Vagina (tissue), 2 donors: ENCODE results near the gene MUC12. TPM values are rescaled to one million over a fixed set of nuclear protein-coding genes. Genes with fewer than 3 reads are reported as not detected.
"Not testable (repeated sequence)": the region's sequence is repeated elsewhere in the genome, so short reads cannot be mapped to it uniquely, and the experiment has no call there.

Experiments used
- DNase-seq, 2 donors: peaks; one replicate each; pipeline ENCODE4 v3.0.0-alpha.2; 2017; ENCODE audit errors: extremely low spot score in 2 of 2
- H3K27ac ChIP-seq: fragments of 200-600 bp; sonication (generic); one replicate; pipeline ENCODE4 v1.5.1; 2019
- H3K27me3 ChIP-seq: fragments of 200-600 bp; sonication (generic); one replicate; pipeline ENCODE4 v1.5.1; 2019
- H3K36me3 ChIP-seq, 2 donors: fragments of 200-600 bp; sonication (generic); one replicate each; pipeline ENCODE4 v1.5.1; 2017 to 2019
- H3K4me1 ChIP-seq: fragments of 200-600 bp; sonication (generic); one replicate; pipeline ENCODE4 v1.5.1; 2019
- H3K4me3 ChIP-seq, 2 donors: fragments of 200-600 bp; sonication (generic); 1 replicate in 1 of 2; 2 replicates in 1 of 2; pipeline ENCODE4 v1.5.1; 2016 to 2019
- H3K9me3 ChIP-seq: fragments of 200-600 bp; sonication (generic); one replicate; pipeline ENCODE4 v1.5.1; 2019
- CTCF ChIP-seq, 3 experiments: fragments of 450-650 bp in 2 of 3; fragments of 200-600 bp in 1 of 3; sonication (generic) in 1 of 3; IDR thresholded peaks; one replicate each; pipeline ENCODE4 v1.5.1; 2017 to 2019; ENCODE audit warnings: antibody characterized with exemption in 3 of 3, mild to moderate bottlenecking in 2 of 3, moderate library complexity in 2 of 3
- POLR2A ChIP-seq, 2 donors: fragments of 450-650 bp; IDR thresholded peaks; one replicate each; pipeline ENCODE4 v1.6.1; 2017; ENCODE audit warnings: antibody characterized with exemption in 2 of 2, mild to moderate bottlenecking in 2 of 2, moderate library complexity in 2 of 2
- POLR2AphosphoS5 ChIP-seq, 2 donors: sonication (generic); formaldehyde crosslinking; IDR thresholded peaks; one replicate each; pipeline ENCODE4 v1.9.0; 2017; ENCODE audit warnings: antibody characterized with exemption in 2 of 2, mild to moderate bottlenecking in 2 of 2, low read depth in 1 of 2; ENCODE audit not compliant: insufficient read depth in 1 of 2
- intact Hi-C: fragments of 100-400 bp; cut with DNase I; formaldehyde crosslinking; loops from one replicate; pipeline ENCODE4 v1.15.1; 2023
- total RNA-seq: library from RNA; depleted of rRNA; stranded (reverse); fragments of >200 nt; gene quantifications from one replicate; pipeline ENCODE4 v1.2.3, GENCODE V29; 2016

The MUC12 gene
- total RNA-seq, 1 donor from 2014 or later, result 2.7 TPM

- TF ChIP-seq POLR2AphosphoS5 (IDR thresholded peaks at IDR 0.05; ENCODE audit: insufficient read depth in 1 of 2, low read depth in 1 of 2), result no peak
- no peak for TF ChIP-seq POLR2A (IDR thresholded peaks at IDR 0.05)
- TF ChIP-seq CTCF (IDR thresholded peaks at IDR 0.05), result no peak
- no peak overlapping the region for H3K4me3 ChIP-seq
- no peaks in the 10 kb centered on the region for H3K27me3 ChIP-seq
- no peak overlapping the region for H3K27ac ChIP-seq
- no peaks in the 10 kb centered on the region for H3K9me3 ChIP-seq
- intact Hi-C loops, result loop anchor here (5.0 kb wide), 1 partner anchor 162 kb away; the partner anchor contains the start of gene ACHE
- no peaks in the 10 kb centered on the region for H3K36me3 ChIP-seq
- H3K4me1 ChIP-seq, result no peaks in the 10 kb centered on the region
- no peak for DNase-seq
These were observed 90.2 kb downstream of the MUC12 start for GRCh38 chr7:101059620-101059942.

GRCh38 chr7:101060992-101061391 is 91.6 kb downstream of the MUC12 start:
- Histone ChIP-seq H3K4me1 (no peaks in the 10 kb centered on the region), H3K9me3 (no peaks in the 10 kb centered on the region), H3K36me3 (no peaks in the 10 kb centered on the region), H3K4me3 (no peak overlapping the region), H3K27ac (no peak overlapping the region), H3K27me3 (no peaks in the 10 kb centered on the region)
- DNase-seq, result no peak
- intact Hi-C loops, result no loop called here
- TF ChIP-seq CTCF (IDR thresholded peaks at IDR 0.05) (no peak), POLR2A (IDR thresholded peaks at IDR 0.05) (no peak), POLR2AphosphoS5 (IDR thresholded peaks at IDR 0.05; ENCODE audit: insufficient read depth in 1 of 2, low read depth in 1 of 2) (no peak)

- H3K4me3 ChIP-seq, H3K36me3 ChIP-seq, H3K27me3 ChIP-seq, H3K9me3 ChIP-seq, H3K4me1 ChIP-seq, H3K27ac ChIP-seq, DNase-seq, intact Hi-C loops: not testable (repeated sequence)
These were observed 94.8 kb downstream of the MUC12 start for GRCh38 chr7:101064176-101064550.

GRCh38 chr7:101065162-101065561 is 95.8 kb downstream of the MUC12 start:
- H3K9me3 ChIP-seq, H3K4me3 ChIP-seq, intact Hi-C loops, H3K4me1 ChIP-seq, H3K27me3 ChIP-seq, H3K36me3 ChIP-seq, H3K27ac ChIP-seq, DNase-seq: not testable (repeated sequence)

GRCh38 chr7:101066141-101066832 is 96.9 kb downstream of the MUC12 start:
- no peaks in the 10 kb centered on the region for H3K4me1 ChIP-seq
- intact Hi-C loops, result no loop called here
- no peak overlapping the region for H3K4me3 ChIP-seq
- H3K27ac ChIP-seq, result no peak overlapping the region
- H3K9me3 ChIP-seq, result no peaks in the 10 kb centered on the region
- H3K36me3 ChIP-seq, result no peaks in the 10 kb centered on the region
- H3K27me3 ChIP-seq, result no peaks in the 10 kb centered on the region
- DNase-seq, result no peak
- TF ChIP-seq CTCF (IDR thresholded peaks at IDR 0.05) (no peak), POLR2AphosphoS5 (IDR thresholded peaks at IDR 0.05; ENCODE audit: insufficient read depth in 1 of 2, low read depth in 1 of 2) (no peak), POLR2A (IDR thresholded peaks at IDR 0.05) (no peak)

- Histone ChIP-seq H3K4me3 (no peak overlapping the region), H3K27me3 (no peaks in the 10 kb centered on the region), H3K27ac (no peak overlapping the region), H3K36me3 (no peaks in the 10 kb centered on the region), H3K4me1 (no peaks in the 10 kb centered on the region), H3K9me3 (no peaks in the 10 kb centered on the region)
- intact Hi-C loops, result no loop called here
- TF ChIP-seq POLR2A (IDR thresholded peaks at IDR 0.05) (no peak), CTCF (IDR thresholded peaks at IDR 0.05) (no peak), POLR2AphosphoS5 (IDR thresholded peaks at IDR 0.05; ENCODE audit: insufficient read depth in 1 of 2, low read depth in 1 of 2) (no peak)
- no peak for DNase-seq
These were observed 97.4 kb downstream of the MUC12 start for GRCh38 chr7:101066833-101067177.
